Stimulated activated naive CD8-positive, alpha-beta T cell treated with anti-CD3 and anti-CD28 coated beads, Interleukin-15, Interleukin-2, amounts not matched to agents 100 U/mL and 50 U/mL, for 24 hours (primary cell): ENCODE results near the gene SOX1.

Source experiments
- ATAC-seq: fragments of 150-1000 bp; cut with Tn5 transposase; one replicate; pipeline ENCODE4 v1.10.0; 2021
- DNase-seq: peaks from one replicate; pipeline ENCODE4 v3.0.0; 2021

The SOX1 gene

GRCh38 chr13:112067116-112067741, at the start of gene SOX1:
TSS of gene SOX1 (plus strand) at chr13:112067149. CDS start at chr13:112067659, 510 bp downstream.
- no peak for DNase-seq
- ATAC-seq: no peak

- DNase-seq: no peak
- ATAC-seq: no peak
Observed at GRCh38 chr13:112024577-112024976, 42.4 kb upstream of the SOX1 start.

- no peak for DNase-seq
- ATAC-seq: no peak
Observed at GRCh38 chr13:112027250-112027649, 39.7 kb upstream of the SOX1 start.

GRCh38 chr13:112028481-112028880, 38.5 kb upstream of the SOX1 start:
- DNase-seq (no peak), ATAC-seq (no peak)

GRCh38 chr13:112029143-112029542, 37.8 kb upstream of the SOX1 start:
- ATAC-seq (no peak), DNase-seq (no peak)

GRCh38 chr13:112032186-112032993, 34.6 kb upstream of the SOX1 start:
- peak; percentile 6 for ATAC-seq
- DNase-seq: no peak

GRCh38 chr13:112034231-112034630, 32.7 kb upstream of the SOX1 start:
- DNase-seq: no peak
- ATAC-seq: no peak

- DNase-seq (no peak), ATAC-seq (no peak)
Observed at GRCh38 chr13:112034846-112035245, 32.1 kb upstream of the SOX1 start.

GRCh38 chr13:112042496-112042895, 24.5 kb upstream of the SOX1 start:
- ATAC-seq (no peak), DNase-seq (no peak)

GRCh38 chr13:112052213-112052612, 14.7 kb upstream of the SOX1 start:
- ATAC-seq (no peak), DNase-seq (no peak)

- DNase-seq (no peak), ATAC-seq (no peak)
Observed at GRCh38 chr13:112053167-112053743, 13.7 kb upstream of the SOX1 start.

- ATAC-seq (no peak), DNase-seq (no peak)
Observed at GRCh38 chr13:112053744-112054615, 13.0 kb upstream of the SOX1 start.

- DNase-seq: no peak
- no peak for ATAC-seq
Observed at GRCh38 chr13:112054616-112055015, 12.3 kb upstream of the SOX1 start.

- DNase-seq: no peak
- no peak for ATAC-seq
Observed at GRCh38 chr13:112055036-112055914, 11.7 kb upstream of the SOX1 start.

GRCh38 chr13:112055915-112056269, 11.1 kb upstream of the SOX1 start:
- DNase-seq: no peak
- no peak for ATAC-seq

- ATAC-seq (no peak), DNase-seq (no peak)
Observed at GRCh38 chr13:112056284-112056727, 10.6 kb upstream of the SOX1 start.

GRCh38 chr13:112056739-112057438, 10.1 kb upstream of the SOX1 start:
- ATAC-seq: no peak
- no peak for DNase-seq

- no peak for ATAC-seq
- DNase-seq: no peak
Observed at GRCh38 chr13:112057439-112057735, 9.6 kb upstream of the SOX1 start.

- no peak for ATAC-seq
- DNase-seq: no peak
Observed at GRCh38 chr13:112057736-112058518, 9.0 kb upstream of the SOX1 start.

GRCh38 chr13:112058519-112058873, 8.5 kb upstream of the SOX1 start:
- no peak for DNase-seq
- no peak for ATAC-seq
